Inflammatory macrophage treated with lipopolysaccharide for 4 hours (primary cell): ENCODE measurements around the gene CEP295NL.
A peak's percentile ranks its signal among the peaks of the same experiment; 100 is the strongest.
"Not testable (repeated sequence)": the region's sequence is repeated elsewhere in the genome, so short reads cannot be mapped to it uniquely, and the experiment has no call there.

Experiments
- DNase-seq: peaks from one replicate; pipeline ENCODE4 v3.0.0-alpha.2; 2020

CEP295NL gene

GRCh38 chr17:78903101-78903779 is at the start of gene CEP295NL:
Gene CEP295NL, minus strand, starts transcription at chr17:78903201. Its CDS starts 1,373 bp downstream, at chr17:78901828.
- no peak for DNase-seq

GRCh38 chr17:78952706-78953105 is 49.7 kb upstream of the CEP295NL start:
- DNase-seq: no peak

- DNase-seq: no peak
Observed at GRCh38 chr17:78951967-78952551, 49.1 kb upstream of the CEP295NL start.

- no peak for DNase-seq
Observed at GRCh38 chr17:78950870-78951269, 47.9 kb upstream of the CEP295NL start.

GRCh38 chr17:78947235-78948149 is 44.5 kb upstream of the CEP295NL start:
- no peak for DNase-seq

GRCh38 chr17:78946631-78947030 is 43.6 kb upstream of the CEP295NL start:
- DNase-seq: no peak

- DNase-seq: no peak
Observed at GRCh38 chr17:78946131-78946530, 43.1 kb upstream of the CEP295NL start.

GRCh38 chr17:78945455-78945854 is 42.5 kb upstream of the CEP295NL start:
- DNase-seq: not testable (repeated sequence)

- DNase-seq: no peak
Observed at GRCh38 chr17:78944956-78945355, 42.0 kb upstream of the CEP295NL start.

GRCh38 chr17:78944026-78944425 is 41.0 kb upstream of the CEP295NL start:
- no peak for DNase-seq

- DNase-seq: no peak
Observed at GRCh38 chr17:78940708-78941107, 37.7 kb upstream of the CEP295NL start.

- no peak for DNase-seq
Observed at GRCh38 chr17:78940258-78940657, 37.3 kb upstream of the CEP295NL start.

- no peak for DNase-seq
Observed at GRCh38 chr17:78939615-78940014, 36.6 kb upstream of the CEP295NL start.

GRCh38 chr17:78937561-78937960 is 34.6 kb upstream of the CEP295NL start:
- no peak for DNase-seq

- DNase-seq: no peak
Observed at GRCh38 chr17:78935419-78936323, 32.7 kb upstream of the CEP295NL start.

GRCh38 chr17:78934681-78935418 is 31.8 kb upstream of the CEP295NL start:
- no peak for DNase-seq

- DNase-seq: peak; percentile 70
Observed at GRCh38 chr17:78933959-78934568, 31.1 kb upstream of the CEP295NL start.

- peak; percentile 80 for DNase-seq
Observed at GRCh38 chr17:78933025-78933958, 30.3 kb upstream of the CEP295NL start.

- DNase-seq: no peak
Observed at GRCh38 chr17:78929908-78930775, 27.1 kb upstream of the CEP295NL start.
